Adrenal gland (tissue), 5 donors: Measurements from ENCODE around the gene MACF1.

Experiments
- CTCF ChIP-seq, 6 experiments: fragments of 450-650 bp in 4 of 6; fragments of 200-600 bp in 2 of 6; sonication (generic) in 1 of 6; IDR thresholded peaks; 1 replicate in 5 of 6; 2 replicates in 1 of 6; pipeline versions ENCODE4 v1.5.1 to v1.8.0; 2016 to 2021; ENCODE audit warnings: antibody characterized with exemption in 6 of 6, mild to moderate bottlenecking in 2 of 6, moderate library complexity in 1 of 6
- POLR2A ChIP-seq, 2 donors: fragments of 450-650 bp; IDR thresholded peaks; one replicate each; pipeline ENCODE4 v1.6.1; 2017; ENCODE audit warnings: antibody characterized with exemption in 2 of 2, mild to moderate bottlenecking in 2 of 2, moderate library complexity in 1 of 2
- donor health status: DM: no; HTN: no; CAD: no.

- TF ChIP-seq POLR2A (IDR thresholded peaks at IDR 0.05) (no peak), CTCF (IDR thresholded peaks at IDR 0.05) (no peak)
These were observed 25.7 kb upstream of the MACF1 start for GRCh38 chr1:39178541-39179431.
